Measurements from ENCODE around the gene ENTPD8.

ENTPD8 gene

DNA sequence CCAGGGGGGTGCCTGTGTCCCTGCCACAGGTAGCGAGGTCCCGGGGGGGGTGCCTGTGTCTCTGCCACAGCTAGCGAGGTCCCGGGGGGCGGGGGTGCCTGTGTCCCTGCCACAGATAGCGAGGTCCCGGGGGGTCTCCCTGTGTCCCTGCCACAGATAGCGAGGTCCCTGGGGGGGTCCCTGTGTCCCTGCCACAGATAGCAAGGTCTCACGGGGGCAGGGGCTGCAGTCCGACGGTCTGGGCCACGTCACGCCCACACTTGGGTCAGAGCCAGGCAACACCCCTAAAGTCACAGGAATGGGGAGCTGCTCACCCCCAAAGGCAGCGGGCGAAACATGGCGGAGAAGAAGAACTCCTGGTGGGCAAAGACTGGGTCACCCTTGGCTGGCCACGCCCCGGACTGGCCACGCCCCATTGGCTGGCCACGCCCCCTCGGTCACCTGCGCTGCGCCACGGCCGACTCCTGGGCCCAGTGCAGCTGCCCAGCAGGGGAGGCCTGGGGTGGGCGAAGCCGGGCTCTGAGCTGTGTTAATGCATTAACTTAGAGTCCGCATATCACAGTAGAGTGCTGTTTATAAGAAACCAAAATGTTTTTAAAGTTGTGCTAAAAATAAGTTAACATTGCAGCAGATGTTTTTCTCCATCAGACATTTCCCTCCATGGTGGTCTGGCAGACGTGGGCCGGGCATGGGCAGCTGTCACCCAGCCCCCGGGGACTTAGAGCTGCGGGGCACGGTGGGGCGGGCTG, 11.0 kb downstream of the ENTPD8 start:
- no peak for DNase-seq

- no peak for DNase-seq
Observed at GRCh38 chr9:137429546-137429890, 11.6 kb downstream of the ENTPD8 start.

DNA sequence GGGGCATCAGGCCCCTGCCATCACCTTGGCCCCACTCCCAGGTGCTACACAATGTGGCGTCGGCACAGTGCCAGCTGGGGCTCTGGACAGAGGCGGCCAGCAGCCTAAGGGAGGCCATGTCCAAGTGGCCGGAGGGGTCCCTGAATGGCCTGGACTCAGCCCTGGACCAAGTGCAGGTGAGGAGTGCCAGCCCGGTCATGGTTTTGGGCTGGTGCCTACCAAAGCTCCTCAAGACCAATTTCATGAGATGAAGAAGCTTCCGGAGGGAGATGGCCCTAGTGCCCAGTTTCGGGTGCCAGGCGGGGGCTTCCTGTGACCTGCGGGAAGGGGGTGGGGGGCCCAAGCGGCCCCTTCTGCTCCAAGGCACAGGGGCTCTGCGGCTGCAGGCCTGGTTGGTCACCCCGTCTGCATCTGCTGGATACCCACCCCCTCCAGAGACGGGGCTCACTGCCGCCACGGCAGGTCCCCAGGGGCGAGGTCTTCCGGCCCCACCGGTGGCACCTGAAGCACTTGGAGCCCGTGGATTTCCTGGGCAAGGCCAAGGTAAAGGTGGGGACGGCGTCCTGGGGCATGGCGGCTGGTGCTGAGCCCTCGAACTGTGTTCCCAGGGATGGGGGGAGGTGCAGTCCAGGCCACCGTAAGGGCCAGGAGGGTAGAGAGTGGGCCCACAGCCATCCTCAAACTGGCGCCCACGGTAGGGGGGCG, 12.2 kb downstream of the ENTPD8 start:
- DNase-seq, result no peak

GRCh38 chr9:137428311-137428630, 12.9 kb downstream of the ENTPD8 start:
- DNase-seq, result no peak

- DNase-seq, result no peak
Observed at GRCh38 chr9:137427454-137428310, 13.5 kb downstream of the ENTPD8 start.

DNA sequence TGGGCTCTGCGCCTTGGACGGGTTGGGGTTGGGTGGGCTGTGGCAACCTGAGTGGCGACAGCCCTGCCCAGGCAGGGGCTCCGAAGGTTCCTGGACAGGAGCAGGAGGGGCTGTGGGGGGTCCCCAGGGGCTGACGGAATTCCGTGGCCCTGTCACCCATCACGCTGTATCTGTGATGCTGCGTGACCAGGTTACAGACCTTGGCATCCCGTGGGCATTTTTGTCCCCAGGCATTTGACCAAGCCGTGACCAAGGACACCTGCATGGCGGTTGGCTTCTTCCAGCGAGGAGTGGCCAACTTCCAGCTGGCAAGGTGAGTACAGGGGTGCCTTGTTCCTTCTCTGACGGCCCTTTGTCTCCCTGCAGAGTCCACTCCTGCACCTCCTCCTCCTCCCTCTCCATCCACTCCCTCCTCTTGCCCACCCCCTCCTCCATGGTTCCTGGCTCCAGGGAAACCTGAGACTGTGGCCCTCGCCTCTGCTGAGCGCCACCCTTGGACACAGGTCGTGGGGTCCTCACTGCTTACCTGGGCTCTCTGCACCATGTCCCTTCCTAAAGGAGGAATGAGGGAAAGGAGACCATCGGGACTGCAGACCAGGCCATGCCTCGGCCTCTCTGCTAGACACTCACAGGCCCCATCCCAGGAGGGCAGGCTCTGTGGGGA, 15.0 kb downstream of the ENTPD8 start:
- no peak for DNase-seq

DNA sequence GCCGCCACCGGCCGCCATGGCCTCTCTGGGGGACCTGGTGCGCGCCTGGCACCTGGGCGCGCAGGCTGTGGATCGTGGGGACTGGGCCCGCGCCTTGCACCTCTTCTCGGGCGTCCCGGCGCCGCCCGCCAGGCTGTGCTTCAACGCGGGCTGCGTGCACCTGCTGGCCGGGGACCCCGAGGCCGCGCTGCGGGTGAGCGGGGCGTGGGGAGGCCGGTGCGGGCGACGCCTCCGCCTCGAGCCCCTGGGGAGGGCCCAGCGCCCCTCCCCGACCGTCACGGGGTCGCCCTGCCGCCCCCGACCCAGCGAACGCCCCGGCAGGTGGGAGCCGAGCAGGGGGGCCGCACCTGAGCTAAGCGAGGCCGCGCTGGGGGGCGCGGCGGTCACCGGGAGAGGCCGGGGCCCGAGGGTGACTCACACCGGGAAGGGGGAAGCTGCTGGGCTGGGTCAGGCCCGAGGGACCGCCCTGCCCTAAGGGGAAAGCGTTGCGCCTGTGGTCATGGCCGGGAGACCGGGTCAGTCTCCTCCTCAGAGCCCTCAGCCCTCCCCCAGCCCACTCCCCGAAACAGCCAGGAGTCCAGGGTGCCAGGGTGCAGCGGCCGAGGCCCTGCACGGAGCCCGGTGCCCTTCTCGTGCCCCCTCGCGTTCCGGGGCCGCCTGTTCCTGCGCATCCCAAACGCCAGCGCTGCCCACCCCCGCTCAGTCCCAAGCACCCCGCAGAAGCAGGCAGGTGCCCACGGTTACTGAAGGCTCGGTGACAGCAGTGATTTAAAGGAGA, 17.5 kb downstream of the ENTPD8 start:
- no peak for DNase-seq

DNA sequence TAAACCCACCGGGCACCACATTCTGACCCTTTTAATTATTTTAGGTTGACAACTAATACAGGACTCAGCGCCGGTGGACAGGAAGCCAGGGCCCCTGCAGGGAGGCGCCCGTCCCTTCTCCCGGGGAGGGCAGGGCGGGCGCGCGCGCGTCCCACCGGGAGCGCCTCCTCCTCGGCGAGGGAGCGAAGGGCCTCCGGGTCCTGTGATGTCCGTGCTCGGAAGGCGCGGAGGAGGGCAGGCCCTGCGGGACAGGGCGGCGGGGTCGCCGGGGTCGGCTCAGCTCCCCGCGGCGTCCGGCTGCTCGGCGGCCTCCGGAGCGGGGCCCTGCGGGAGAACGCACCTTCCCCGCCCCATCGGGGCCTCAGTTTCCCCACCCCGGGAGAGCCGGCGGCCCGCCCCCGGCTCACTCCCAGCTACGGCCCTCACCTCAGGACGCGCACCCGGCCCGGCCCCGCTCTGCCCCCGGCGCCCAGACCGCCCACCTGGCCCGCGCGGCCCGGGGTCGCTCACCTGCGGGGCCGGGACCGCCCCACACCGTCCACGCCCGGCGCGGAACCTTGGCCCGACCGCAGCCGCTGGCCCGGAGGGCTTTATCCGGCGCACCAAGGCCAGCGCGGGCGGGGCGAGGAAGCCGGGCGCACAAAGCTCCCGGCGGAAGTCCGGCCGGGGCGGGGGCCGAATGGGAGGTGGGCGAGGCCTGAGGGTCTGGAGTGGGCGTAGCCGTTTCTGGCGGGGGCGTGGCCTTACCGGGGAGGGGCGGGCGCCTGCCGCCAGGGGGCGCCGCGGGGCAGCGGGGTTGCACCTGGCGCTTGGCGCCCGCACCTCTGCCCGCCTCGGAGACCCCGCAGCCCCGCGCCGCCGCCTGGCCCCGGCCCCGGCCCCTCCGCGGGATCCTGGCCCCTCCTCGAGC, 18.3 kb downstream of the ENTPD8 start, which contains the start of the genes EXD3 and NOXA1:
Gene EXD3 (minus strand): TSS at position 559 of the 910 bp plus-strand sequence. CDS start 27,805 bp downstream, outside the sequence.
Gene NOXA1 (plus strand): TSS at position 790 of the 910 bp plus-strand sequence. CDS start 137 bp downstream, outside the sequence.
- DNase-seq, result peak; percentile 82

GRCh38 chr9:137421838-137422603, 19.1 kb downstream of the ENTPD8 start:
- no peak for DNase-seq

- no peak for DNase-seq
Observed at GRCh38 chr9:137417161-137418021, 23.8 kb downstream of the ENTPD8 start.

GRCh38 chr9:137416563-137417151, 24.5 kb downstream of the ENTPD8 start:
- DNase-seq, result no peak

- no peak for DNase-seq
Observed at GRCh38 chr9:137416006-137416562, 25.1 kb downstream of the ENTPD8 start.

DNA sequence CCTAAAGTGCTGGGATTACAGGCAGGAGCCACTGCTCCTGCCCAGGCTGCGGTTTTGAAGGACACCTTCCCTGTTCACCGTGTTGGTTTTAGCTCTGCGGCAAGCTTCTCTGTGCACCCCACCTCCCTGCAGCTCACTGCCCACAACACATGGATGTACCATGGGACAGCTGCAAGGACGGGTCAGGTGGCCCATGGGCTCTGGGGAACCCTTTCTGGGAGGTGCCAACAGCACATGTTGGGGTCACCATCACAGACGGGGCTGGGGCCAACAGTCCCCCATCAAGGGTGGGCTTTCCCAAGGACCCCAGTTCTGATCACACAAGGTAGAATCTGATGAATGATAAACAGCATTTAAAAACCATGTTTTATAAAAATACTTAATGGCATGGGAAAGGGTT, 25.7 kb downstream of the ENTPD8 start:
- no peak for DNase-seq

- no peak for DNase-seq
Observed at GRCh38 chr9:137412431-137412830, 28.7 kb downstream of the ENTPD8 start.

DNA sequence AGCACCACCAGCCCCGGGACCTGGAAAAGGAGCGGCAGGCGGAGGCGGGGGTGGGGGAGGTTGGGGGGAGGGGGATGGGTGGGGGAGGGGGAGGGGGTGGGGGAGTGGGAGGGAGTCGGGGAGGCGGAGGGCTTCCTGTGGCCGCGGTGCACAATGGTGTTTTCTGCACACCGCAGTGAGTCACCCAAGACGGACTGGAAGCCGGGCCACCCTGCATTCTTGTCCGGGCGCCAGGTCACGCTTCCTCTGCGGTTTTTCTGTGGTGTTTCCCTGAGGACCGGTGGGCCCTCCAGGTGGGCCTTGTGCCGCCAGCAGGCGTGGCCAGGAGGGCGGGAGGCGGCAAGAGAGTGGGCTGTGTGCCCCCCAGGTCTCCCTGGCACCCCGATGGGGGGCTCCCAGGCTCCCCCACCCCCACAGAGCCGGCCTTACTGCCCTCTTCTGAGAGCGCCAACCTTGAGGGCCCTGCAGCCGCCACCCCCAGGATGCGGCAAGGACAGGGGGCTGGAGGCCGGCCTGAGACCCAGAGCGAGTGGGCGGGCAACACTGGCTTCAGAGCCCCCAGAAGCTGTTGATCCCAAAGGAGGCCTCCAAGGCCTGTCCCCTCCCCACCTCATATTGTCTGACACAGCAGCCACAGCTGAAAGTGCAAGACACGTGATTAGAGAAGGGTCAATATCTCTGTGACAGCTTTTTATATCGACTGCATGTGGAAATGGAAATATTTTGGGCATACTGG, 29.3 kb downstream of the ENTPD8 start:
- no peak for DNase-seq

DNA sequence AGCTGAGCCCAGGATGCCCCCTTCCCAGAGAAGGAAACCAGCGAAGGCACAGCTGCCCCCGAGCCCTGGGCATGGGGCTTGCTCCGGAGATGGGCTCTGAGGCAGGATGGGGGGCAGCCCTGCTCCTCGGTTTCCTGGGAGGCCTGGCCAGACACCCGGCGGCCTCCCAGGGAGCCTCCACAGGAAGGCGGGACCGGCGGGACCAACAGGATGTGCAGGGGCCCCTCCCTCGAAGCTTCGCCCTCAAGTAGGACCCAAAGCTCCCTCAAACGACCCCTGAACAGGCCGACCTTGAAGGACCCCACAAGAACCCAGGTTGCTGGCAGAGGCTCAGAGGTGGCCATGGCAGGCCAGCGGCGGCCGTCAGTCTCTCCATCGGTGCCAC, 29.9 kb downstream of the ENTPD8 start:
- no peak for DNase-seq

DNA sequence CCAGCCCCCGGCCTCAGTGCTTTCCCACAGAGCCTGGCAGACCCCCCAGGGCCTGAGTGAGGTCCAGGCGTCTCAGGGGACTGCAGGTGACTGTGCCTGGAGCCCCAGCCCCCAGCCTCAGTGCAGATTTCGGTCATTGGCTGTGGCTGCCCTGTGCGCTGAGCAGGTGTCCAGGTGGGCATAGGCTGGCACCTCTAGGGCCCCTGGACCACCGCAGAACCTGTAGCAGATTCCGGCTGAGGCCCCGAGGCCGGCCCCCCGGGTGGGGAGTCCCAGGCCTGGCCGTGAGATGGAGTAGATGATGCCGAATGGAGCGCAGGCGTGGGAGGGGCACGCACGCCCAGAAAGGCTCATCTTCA, 30.3 kb downstream of the ENTPD8 start:
- DNase-seq, result no peak

Data from NCI-H510A (cell line).